ENCODE data around the gene NUDT4. TPM values are rescaled to one million over a fixed set of nuclear protein-coding genes. Genes with fewer than 3 reads are reported as not detected.
"Not testable (repeated sequence)": the region's sequence is repeated elsewhere in the genome, so short reads cannot be mapped to it uniquely, and the experiment has no call there.

The NUDT4 gene
- polyA plus RNA-seq, 1 donor = 77.9 TPM

DNA sequence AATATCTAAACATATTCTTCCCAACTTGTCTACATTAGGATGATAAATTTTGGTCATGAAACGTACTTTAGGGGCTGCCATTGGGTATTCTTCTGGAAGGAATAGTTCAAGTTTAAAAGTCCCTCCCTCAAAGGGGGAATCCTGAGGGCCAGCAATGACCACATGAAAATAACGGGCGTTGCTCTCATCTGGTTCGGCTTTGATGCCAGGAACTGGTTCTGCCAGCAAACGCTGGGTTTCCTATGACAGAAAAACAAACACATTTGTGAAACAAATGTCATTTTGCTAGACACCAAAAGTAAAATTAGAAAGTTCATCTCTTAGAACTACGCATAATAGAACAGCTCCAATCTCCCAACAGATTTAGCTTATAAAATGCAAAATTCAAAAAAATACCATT lies 33.3 kb downstream of the NUDT4 start:
- DNase-seq; H3K4me1 ChIP-seq (ENCODE audit: control insufficient read depth, insufficient read depth, low read length); H3K27me3 ChIP-seq (ENCODE audit: control insufficient read depth, insufficient read depth, low read length); H3K4me3 ChIP-seq (ENCODE audit: low read length); H3K9me3 ChIP-seq (ENCODE audit: control insufficient read depth, low read depth, low read length); H3K27ac ChIP-seq (ENCODE audit: low read length): not testable (repeated sequence)
- peaks cover 16% of the 10 kb centered on the region for H3K36me3 ChIP-seq (ENCODE audit: control insufficient read depth, insufficient read depth, low read length)
- no CpG with 5 or more reads among the region's 6 CpGs for WGBS (ENCODE audit: insufficient coverage, low lambda C conversion rate)

DNA sequence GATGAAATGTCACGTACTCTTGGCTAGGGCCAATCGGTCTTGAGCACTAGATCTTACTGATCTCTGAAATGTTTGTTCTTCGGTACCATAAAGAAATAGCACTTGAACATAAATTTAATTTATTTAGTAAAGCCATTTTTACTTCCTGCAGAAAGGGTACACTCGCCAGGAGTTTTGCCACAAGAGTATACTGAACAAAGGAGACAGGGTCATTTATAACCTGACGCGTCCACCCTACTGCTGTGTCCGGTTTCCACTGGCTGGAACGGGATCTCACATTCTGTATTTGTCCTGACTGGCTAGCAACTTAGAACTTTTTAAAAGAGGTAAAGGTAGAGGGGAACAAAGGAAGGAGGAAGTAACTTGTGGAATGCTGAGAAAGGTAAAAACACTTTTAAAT lies 34.7 kb downstream of the NUDT4 start:
- H3K27me3 ChIP-seq (ENCODE audit: control insufficient read depth, insufficient read depth, low read length); H3K4me3 ChIP-seq (ENCODE audit: low read length); DNase-seq; H3K27ac ChIP-seq (ENCODE audit: low read length); H3K9me3 ChIP-seq (ENCODE audit: control insufficient read depth, low read depth, low read length); H3K4me1 ChIP-seq (ENCODE audit: control insufficient read depth, insufficient read depth, low read length): not testable (repeated sequence)
- H3K36me3 ChIP-seq (ENCODE audit: control insufficient read depth, insufficient read depth, low read length) = peaks cover 10% of the 10 kb centered on the region
- WGBS (ENCODE audit: insufficient coverage, low lambda C conversion rate) = 100% methylated on average over 2 of the region's 8 CpGs

DNA sequence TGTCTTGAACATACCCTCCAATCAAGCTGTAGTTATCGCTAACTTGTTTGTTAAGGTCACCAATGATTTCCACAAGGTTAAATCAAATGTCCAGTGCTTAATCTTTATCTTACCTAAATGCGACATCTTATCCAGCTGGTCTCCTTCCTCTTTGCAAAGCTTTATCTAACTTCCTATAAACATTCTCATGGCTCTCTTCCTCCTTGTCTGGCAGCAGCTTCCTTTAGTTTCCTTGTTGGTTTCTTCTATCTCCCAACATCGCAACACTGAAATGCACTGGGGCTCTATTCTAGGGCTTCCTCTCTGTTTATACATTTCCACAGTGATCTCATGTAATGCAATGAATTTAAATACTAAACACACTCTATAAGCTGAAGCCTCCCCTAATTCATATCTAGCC lies 35.3 kb downstream of the NUDT4 start:
- no peak for DNase-seq
- Histone ChIP-seq H3K27ac (ENCODE audit: low read length) (no peak overlapping the region), H3K4me3 (ENCODE audit: low read length) (no peak overlapping the region), H3K4me1 (ENCODE audit: control insufficient read depth, insufficient read depth, low read length) (no peaks in the 10 kb centered on the region), H3K27me3 (ENCODE audit: control insufficient read depth, insufficient read depth, low read length) (no peaks in the 10 kb centered on the region), H3K9me3 (ENCODE audit: control insufficient read depth, low read depth, low read length) (no peaks in the 10 kb centered on the region), H3K36me3 (ENCODE audit: control insufficient read depth, insufficient read depth, low read length) (peaks cover 10% of the 10 kb centered on the region)
- WGBS (ENCODE audit: insufficient coverage, low lambda C conversion rate) = 62% methylated on average over 2 of the region's 3 CpGs

DNA sequence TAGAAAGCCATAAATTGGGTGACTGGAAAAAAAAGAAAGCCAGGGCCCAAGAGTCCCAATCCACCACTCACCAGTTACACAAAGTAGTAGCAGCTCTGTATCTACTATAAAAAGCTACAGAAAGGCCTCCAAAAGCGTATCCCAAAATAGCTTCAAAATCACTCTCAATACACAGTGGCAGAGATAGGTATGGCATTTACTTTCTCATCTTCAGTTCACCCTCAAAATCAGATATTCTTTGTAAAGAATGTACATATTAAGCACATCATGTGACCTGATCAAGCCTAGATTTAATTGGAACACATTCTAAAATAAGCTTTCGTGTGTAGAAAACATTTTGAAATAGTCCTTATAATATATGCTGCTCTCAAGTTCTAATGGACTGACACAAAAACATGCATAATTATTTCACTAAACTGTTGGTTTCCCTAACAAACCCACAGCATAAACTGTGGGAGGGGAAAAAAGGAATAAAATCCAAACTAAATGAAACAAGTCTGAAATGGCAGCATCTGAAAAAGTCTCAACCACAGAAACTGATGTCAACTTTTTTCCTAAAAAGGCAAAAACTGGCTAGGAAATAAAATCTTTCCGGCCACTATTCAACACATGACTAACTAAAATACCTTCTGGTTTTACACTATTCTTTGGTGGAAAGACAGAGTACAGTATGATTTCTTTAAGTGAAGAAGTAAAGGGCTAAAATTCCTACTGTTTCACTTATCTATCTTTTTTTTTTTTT lies 38.2 kb downstream of the NUDT4 start:
- no CpG with 5 or more reads among the region's 3 CpGs for WGBS (ENCODE audit: insufficient coverage, low lambda C conversion rate)
- H3K27ac ChIP-seq (ENCODE audit: low read length) = no peak overlapping the region
- H3K9me3 ChIP-seq (ENCODE audit: control insufficient read depth, low read depth, low read length) = no peaks in the 10 kb centered on the region
- H3K4me3 ChIP-seq (ENCODE audit: low read length) = no peak overlapping the region
- DNase-seq = no peak
- H3K4me1 ChIP-seq (ENCODE audit: control insufficient read depth, insufficient read depth, low read length) = no peaks in the 10 kb centered on the region
- H3K27me3 ChIP-seq (ENCODE audit: control insufficient read depth, insufficient read depth, low read length) = no peaks in the 10 kb centered on the region
- no peaks in the 10 kb centered on the region for H3K36me3 ChIP-seq (ENCODE audit: control insufficient read depth, insufficient read depth, low read length)

DNA sequence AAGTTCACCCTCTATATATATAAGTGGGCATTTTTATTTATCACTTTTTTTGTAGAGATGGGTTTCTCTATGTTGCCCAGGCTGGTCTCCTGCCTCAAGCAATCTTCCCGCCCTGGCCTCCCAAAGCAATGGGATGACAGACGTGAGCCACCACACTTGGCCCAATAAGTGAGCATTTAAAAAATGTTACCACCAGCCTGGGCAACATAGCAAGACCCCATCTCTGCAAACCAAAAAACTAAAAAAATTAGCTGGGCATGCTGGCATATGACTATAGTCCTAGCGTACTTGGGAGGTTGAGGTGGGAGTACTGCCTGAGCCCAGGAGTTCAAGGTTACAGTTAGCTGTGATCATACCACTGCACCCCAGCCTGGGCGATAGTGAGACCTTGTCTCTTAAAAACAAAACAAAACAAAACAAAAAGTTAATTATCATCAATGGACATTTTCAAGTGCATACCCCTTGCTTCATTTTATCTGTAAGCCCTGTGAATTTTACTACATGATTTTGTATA lies 40.3 kb downstream of the NUDT4 start:
- Histone ChIP-seq H3K27me3 (ENCODE audit: control insufficient read depth, insufficient read depth, low read length) (no peaks in the 10 kb centered on the region), H3K36me3 (ENCODE audit: control insufficient read depth, insufficient read depth, low read length) (no peaks in the 10 kb centered on the region), H3K4me3 (ENCODE audit: low read length) (no peak overlapping the region), H3K27ac (ENCODE audit: low read length) (no peak overlapping the region), H3K4me1 (ENCODE audit: control insufficient read depth, insufficient read depth, low read length) (no peaks in the 10 kb centered on the region), H3K9me3 (ENCODE audit: control insufficient read depth, low read depth, low read length) (no peaks in the 10 kb centered on the region)
- 100% methylated on average over 1 of the region's 4 CpGs for WGBS (ENCODE audit: insufficient coverage, low lambda C conversion rate)
- DNase-seq = no peak

DNA sequence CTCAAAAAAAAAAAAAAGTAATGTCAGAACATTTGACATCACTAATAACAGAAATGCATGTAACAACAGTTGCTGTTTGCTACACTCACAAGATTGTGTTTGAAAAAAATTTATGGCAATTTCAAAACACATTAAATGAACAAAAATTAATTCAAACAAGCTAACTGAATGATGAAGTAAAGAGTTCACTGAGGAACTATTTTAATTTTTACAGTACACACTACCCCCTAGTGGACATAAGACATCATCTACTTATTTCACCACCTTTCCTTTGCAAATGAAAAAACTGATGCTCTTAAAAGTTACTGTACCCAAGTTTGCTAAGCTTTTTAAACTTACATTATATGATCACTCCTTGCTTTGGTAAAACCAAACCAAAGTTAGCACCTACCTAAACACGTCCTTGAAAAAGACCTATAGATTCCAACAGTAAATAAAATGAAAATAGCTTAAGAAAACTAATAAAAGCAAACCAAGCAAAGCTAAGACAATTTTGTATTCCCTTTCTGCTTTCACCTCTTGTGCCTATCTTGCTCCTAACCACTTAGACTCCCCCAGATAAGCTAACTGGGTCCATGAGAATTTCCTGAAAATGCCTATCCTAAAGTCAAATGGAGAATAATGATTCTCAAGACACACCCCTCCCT lies 41.8 kb downstream of the NUDT4 start:
- no peaks in the 10 kb centered on the region for H3K36me3 ChIP-seq (ENCODE audit: control insufficient read depth, insufficient read depth, low read length)
- no peaks in the 10 kb centered on the region for H3K9me3 ChIP-seq (ENCODE audit: control insufficient read depth, low read depth, low read length)
- H3K4me3 ChIP-seq (ENCODE audit: low read length) = no peak overlapping the region
- no peaks in the 10 kb centered on the region for H3K27me3 ChIP-seq (ENCODE audit: control insufficient read depth, insufficient read depth, low read length)
- no peaks in the 10 kb centered on the region for H3K4me1 ChIP-seq (ENCODE audit: control insufficient read depth, insufficient read depth, low read length)
- DNase-seq = peak in 1 of 2 donors; percentile 36
- WGBS (ENCODE audit: insufficient coverage, low lambda C conversion rate) = no CpG with 5 or more reads among the region's 1 CpG
- no peak overlapping the region for H3K27ac ChIP-seq (ENCODE audit: low read length)

DNA sequence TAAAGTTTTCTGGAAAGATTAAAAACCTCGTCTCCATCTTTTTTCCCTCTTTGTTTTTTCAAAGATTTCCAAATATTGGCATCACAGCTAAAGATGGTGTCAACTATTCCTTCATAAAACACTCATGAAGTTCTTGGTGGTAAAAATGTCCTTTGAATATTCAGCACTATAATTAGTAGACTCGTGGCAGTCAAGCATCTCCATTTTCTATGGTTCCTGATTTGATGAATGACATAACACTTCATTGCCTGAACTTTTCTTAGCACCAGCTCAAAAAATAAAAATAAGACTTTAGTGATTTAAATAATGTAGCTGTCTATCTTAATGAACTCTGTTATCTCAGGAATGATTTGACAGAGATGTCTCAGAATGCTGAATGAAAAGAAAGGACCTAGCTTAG lies 44.3 kb downstream of the NUDT4 start:
- no peak for DNase-seq
- H3K9me3 ChIP-seq (ENCODE audit: control insufficient read depth, low read depth, low read length) = no peaks in the 10 kb centered on the region
- H3K27ac ChIP-seq (ENCODE audit: low read length) = no peak overlapping the region
- peaks cover 3% of the 10 kb centered on the region for H3K4me1 ChIP-seq (ENCODE audit: control insufficient read depth, insufficient read depth, low read length)
- no peaks in the 10 kb centered on the region for H3K36me3 ChIP-seq (ENCODE audit: control insufficient read depth, insufficient read depth, low read length)
- H3K4me3 ChIP-seq (ENCODE audit: low read length) = no peak overlapping the region
- 100% methylated on average over 2 of the region's 2 CpGs for WGBS (ENCODE audit: insufficient coverage, low lambda C conversion rate)
- no peaks in the 10 kb centered on the region for H3K27me3 ChIP-seq (ENCODE audit: control insufficient read depth, insufficient read depth, low read length)

DNA sequence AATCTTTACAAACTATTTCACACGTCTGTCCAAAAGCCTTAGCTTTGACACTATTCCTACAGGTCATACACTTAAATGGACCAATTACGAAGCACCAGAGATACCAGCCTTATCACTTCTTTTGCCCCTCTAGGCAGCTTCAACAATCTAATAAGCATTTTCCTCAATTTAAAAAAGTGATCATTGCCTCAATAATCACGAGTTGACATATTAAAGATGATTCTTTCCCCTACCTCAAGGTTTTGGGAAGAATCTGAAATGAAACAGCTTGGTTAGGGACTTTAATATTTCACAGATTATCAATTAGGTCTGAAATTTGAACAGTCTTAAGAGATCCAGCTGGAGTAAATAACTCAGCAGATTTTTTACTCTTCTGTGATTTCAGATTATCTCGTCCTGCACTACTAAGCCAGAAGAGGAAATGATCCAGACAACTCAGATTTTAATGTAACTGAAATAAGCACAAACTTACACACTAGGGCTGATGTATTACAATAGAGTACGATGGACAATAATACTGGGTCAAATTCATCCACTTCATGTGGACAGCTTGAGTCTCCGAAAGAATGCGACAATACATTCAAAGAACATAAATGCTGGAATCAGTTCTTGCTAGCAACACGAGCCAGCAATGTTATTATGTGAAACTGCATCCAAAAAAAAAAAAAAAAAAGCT lies 48.1 kb downstream of the NUDT4 start:
- no peak for DNase-seq
- peaks cover 3% of the 10 kb centered on the region for H3K4me1 ChIP-seq (ENCODE audit: control insufficient read depth, insufficient read depth, low read length)

DNA sequence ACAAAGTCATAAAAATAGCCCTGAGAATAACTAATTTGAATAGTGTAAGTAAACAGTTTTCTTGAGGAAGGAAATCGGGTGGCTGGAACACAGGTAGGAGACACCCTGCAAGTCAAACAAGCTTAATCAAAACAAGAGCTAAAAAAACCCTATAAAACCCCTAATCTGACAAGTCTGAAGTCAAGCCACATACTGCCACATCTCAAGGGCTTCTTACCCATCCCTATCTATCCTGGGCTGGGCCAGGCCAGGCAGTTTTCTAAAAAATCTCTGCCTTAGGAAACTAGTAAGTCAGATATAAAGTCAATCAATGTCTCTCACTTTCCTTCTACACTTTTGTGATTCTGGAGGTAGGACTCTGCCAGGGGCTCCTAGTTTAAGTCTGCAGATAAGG lies 48.7 kb downstream of the NUDT4 start:
- Histone ChIP-seq H3K27ac (ENCODE audit: low read length) (no peak overlapping the region), H3K36me3 (ENCODE audit: control insufficient read depth, insufficient read depth, low read length) (no peaks in the 10 kb centered on the region), H3K4me1 (ENCODE audit: control insufficient read depth, insufficient read depth, low read length) (peaks cover 3% of the 10 kb centered on the region), H3K4me3 (ENCODE audit: low read length) (no peak overlapping the region), H3K27me3 (ENCODE audit: control insufficient read depth, insufficient read depth, low read length) (no peaks in the 10 kb centered on the region), H3K9me3 (ENCODE audit: control insufficient read depth, low read depth, low read length) (no peaks in the 10 kb centered on the region)
- no peak for DNase-seq
- 50% methylated on average over 1 of the region's 1 CpG for WGBS (ENCODE audit: insufficient coverage, low lambda C conversion rate)

More for the DNA sequence above, 48.1 kb downstream of the NUDT4 start:
- WGBS (ENCODE audit: insufficient coverage, low lambda C conversion rate) = 73% methylated on average over 3 of the region's 8 CpGs
- H3K36me3 ChIP-seq (ENCODE audit: control insufficient read depth, insufficient read depth, low read length) = no peaks in the 10 kb centered on the region
- no peak overlapping the region for H3K4me3 ChIP-seq (ENCODE audit: low read length)
- no peak overlapping the region for H3K27ac ChIP-seq (ENCODE audit: low read length)
- no peaks in the 10 kb centered on the region for H3K9me3 ChIP-seq (ENCODE audit: control insufficient read depth, low read depth, low read length)
- H3K27me3 ChIP-seq (ENCODE audit: control insufficient read depth, insufficient read depth, low read length) = no peaks in the 10 kb centered on the region

DNA sequence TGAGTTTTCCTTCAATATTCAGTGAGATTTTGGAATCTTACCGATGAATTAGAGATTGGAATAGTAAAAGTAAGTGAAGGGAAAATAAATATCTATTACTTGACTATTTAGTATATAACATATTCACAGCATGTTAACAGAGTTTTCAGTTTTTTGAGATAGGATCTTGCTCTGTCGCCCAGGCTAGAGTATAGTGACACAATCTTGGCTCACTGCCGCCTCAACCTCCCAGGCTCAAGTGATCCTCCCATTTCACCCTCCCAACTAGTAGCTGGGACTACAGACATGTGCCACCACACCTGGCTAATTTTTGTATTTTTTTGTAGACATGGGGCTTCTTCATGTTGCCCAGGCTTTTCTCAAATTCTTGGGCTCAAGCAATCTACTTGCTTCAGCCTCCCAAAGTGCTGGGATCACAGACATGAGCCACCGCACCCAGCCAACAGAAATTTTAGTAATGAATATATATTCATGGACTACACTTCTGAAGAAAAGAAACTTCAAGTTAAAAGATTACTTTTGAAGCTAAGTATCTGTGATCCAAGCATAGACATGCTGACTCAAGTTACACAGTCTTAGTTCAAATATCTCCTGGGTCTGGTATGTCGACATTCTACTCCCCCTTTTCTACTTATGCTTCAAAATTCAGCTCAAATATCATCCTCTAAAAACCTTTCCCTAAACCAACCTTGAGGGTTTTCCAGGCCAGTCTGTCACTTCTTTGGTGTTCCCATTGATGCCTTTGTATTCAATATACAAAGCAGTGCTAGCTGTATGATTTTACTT lies 50.2 kb downstream of the NUDT4 start:
- no peaks in the 10 kb centered on the region for H3K27me3 ChIP-seq (ENCODE audit: control insufficient read depth, insufficient read depth, low read length)
- H3K4me1 ChIP-seq (ENCODE audit: control insufficient read depth, insufficient read depth, low read length) = peaks cover 3% of the 10 kb centered on the region
- no peak overlapping the region for H3K27ac ChIP-seq (ENCODE audit: low read length)
- H3K4me3 ChIP-seq (ENCODE audit: low read length) = no peak overlapping the region
- DNase-seq = no peak
- no peaks in the 10 kb centered on the region for H3K36me3 ChIP-seq (ENCODE audit: control insufficient read depth, insufficient read depth, low read length)
- H3K9me3 ChIP-seq (ENCODE audit: control insufficient read depth, low read depth, low read length) = no peaks in the 10 kb centered on the region
- 100% methylated on average over 2 of the region's 5 CpGs for WGBS (ENCODE audit: insufficient coverage, low lambda C conversion rate)

Data from large intestine (tissue), 3 donors.